GM18951 (cell line): ENCODE data around the gene SEPTIN12.

Experiments
- POLR2A ChIP-seq: IDR thresholded peaks from 4 replicates; pipeline ENCODE4 v1.6.1; 2011; ENCODE audit warnings: mild to moderate bottlenecking; ENCODE audit not compliant: insufficient read length, insufficient read depth; ENCODE audit errors: extremely low read depth
- in situ Hi-C: fragments of 300-500 bp; cut with MboI; formaldehyde crosslinking; loops from one replicate; pipeline ENCODE4 v1.12.0; 2022; ENCODE audit warnings: low sequenced_read_pairs, mixed read lengths, inconsistent platforms; ENCODE audit not compliant: unreplicated experiment

Gene SEPTIN12

GRCh38 chr16:4733211-4733742, 54.9 kb downstream of the SEPTIN12 start:
- in situ Hi-C loops = no loop called here
- no peak for TF ChIP-seq POLR2A

GRCh38 chr16:4729876-4730275, 58.3 kb downstream of the SEPTIN12 start:
- in situ Hi-C loops = no loop called here
- no peak for TF ChIP-seq POLR2A

- in situ Hi-C loops = no loop called here
- no peak for TF ChIP-seq POLR2A
Observed at GRCh38 chr16:4728676-4729075, 59.5 kb downstream of the SEPTIN12 start.
